ENCODE data around the gene PTPRH.

PTPRH gene

GRCh38 chr19:55208880-55209692 is at the start of gene PTPRH:
Gene PTPRH, minus strand, starts transcription at chr19:55209501. Its CDS starts 68 bp downstream, at chr19:55209433.
- no peak for DNase-seq (ENCODE audit: low read depth, low spot score)

- DNase-seq (ENCODE audit: low read depth, low spot score): no peak
Measured at GRCh38 chr19:55258476-55258827, 49.2 kb upstream of the PTPRH start.

GRCh38 chr19:55257461-55258420 is 48.4 kb upstream of the PTPRH start:
- DNase-seq (ENCODE audit: low read depth, low spot score): peak; percentile 41

- no peak for DNase-seq (ENCODE audit: low read depth, low spot score)
Measured at GRCh38 chr19:55256562-55257460, 47.5 kb upstream of the PTPRH start.

GRCh38 chr19:55255618-55256423 is 46.5 kb upstream of the PTPRH start:
- no peak for DNase-seq (ENCODE audit: low read depth, low spot score)

- DNase-seq (ENCODE audit: low read depth, low spot score): no peak
Measured at GRCh38 chr19:55254625-55254977, 45.3 kb upstream of the PTPRH start.

GRCh38 chr19:55253842-55254624 is 44.7 kb upstream of the PTPRH start:
- DNase-seq (ENCODE audit: low read depth, low spot score): no peak

GRCh38 chr19:55252760-55253663 is 43.7 kb upstream of the PTPRH start:
- DNase-seq (ENCODE audit: low read depth, low spot score): no peak

GRCh38 chr19:55251341-55252081 is 42.2 kb upstream of the PTPRH start:
- no peak for DNase-seq (ENCODE audit: low read depth, low spot score)

- DNase-seq (ENCODE audit: low read depth, low spot score): no peak
Measured at GRCh38 chr19:55250262-55251036, 41.1 kb upstream of the PTPRH start.

GRCh38 chr19:55249841-55250240 is 40.5 kb upstream of the PTPRH start:
- DNase-seq (ENCODE audit: low read depth, low spot score): no peak

- DNase-seq (ENCODE audit: low read depth, low spot score): no peak
Measured at GRCh38 chr19:55248704-55249103, 39.4 kb upstream of the PTPRH start.

GRCh38 chr19:55248166-55248675 is 38.9 kb upstream of the PTPRH start:
- DNase-seq (ENCODE audit: low read depth, low spot score): no peak

- DNase-seq (ENCODE audit: low read depth, low spot score): no peak
Measured at GRCh38 chr19:55247621-55248099, 38.4 kb upstream of the PTPRH start.

GRCh38 chr19:55246462-55247451 is 37.5 kb upstream of the PTPRH start:
- no peak for DNase-seq (ENCODE audit: low read depth, low spot score)

Data from ELF-1 (cell line).